IMR-90 (cell line): ENCODE data around the gene HELZ. TPM values are rescaled to one million over a fixed set of nuclear protein-coding genes. Genes with fewer than 3 reads are reported as not detected.
A peak's percentile ranks its signal among the peaks of the same experiment; 100 is the strongest.

Experiments used
- ATAC-seq: fragments of 200-7000 bp; cut with Tn5 transposase; 2 replicates; pipeline ENCODE4 v1.9.1; 2020; ENCODE audit warnings: low read depth, mild to moderate bottlenecking, moderate library complexity
- BruUV-seq: library from RNA; stranded (reverse); fragments of 400-500 nt; replicated peaks from 2 replicates; lab custom pipeline; 2021; lab: Mats Ljungman, UMichigan
- CTCF ChIA-PET: fragments of 300-600 bp; formaldehyde crosslinking; extraction: SDS; loops from one replicate; lab custom pipeline; 2021; ENCODE audit warnings: antibody characterized with exemption; lab: Yijun Ruan, JAX
- POLR2A ChIA-PET: fragments of 300-600 bp; sonication (Branson Sonifier 250); formaldehyde crosslinking; loops from one replicate; lab custom pipeline; 2022; ENCODE audit warnings: antibody characterized with exemption; ENCODE audit not compliant: unreplicated experiment; lab: Charles Lee
- DNase-seq: peaks from one replicate; pipeline ENCODE4 v3.0.0; 2013
- H2AFZ ChIP-seq: replicated peaks from 2 replicates; pipeline ENCODE3; 2013; ENCODE audit warnings: low read length, mild to moderate bottlenecking; ENCODE audit not compliant: poor library complexity
- H2AK5ac ChIP-seq: 2 replicates; pipeline ENCODE4 v1.6.1; 2013; ENCODE audit warnings: low read depth, low read length, inconsistent platforms
- H2AK9ac ChIP-seq: replicated peaks from 2 replicates; pipeline ENCODE3; 2013; ENCODE audit warnings: mild to moderate bottlenecking, low read depth, low read length, moderate library complexity; ENCODE audit not compliant: poor library complexity
- H2BK120ac ChIP-seq: 2 replicates; pipeline ENCODE4 v1.6.1; 2013; ENCODE audit warnings: low read depth, low read length, inconsistent platforms
- H2BK15ac ChIP-seq: 3 replicates; pipeline ENCODE4 v1.6.1; 2013; ENCODE audit warnings: low read depth, low read length, inconsistent platforms
- H2BK20ac ChIP-seq: 2 replicates; pipeline ENCODE4 v1.6.1; 2013; ENCODE audit warnings: low read depth, mild to moderate bottlenecking, inconsistent platforms, low read length, moderate library complexity
- H2BK5ac ChIP-seq: 2 replicates; pipeline ENCODE4 v1.6.1; 2013; ENCODE audit warnings: mild to moderate bottlenecking, low read depth, low read length, inconsistent platforms; ENCODE audit not compliant: poor library complexity, severe bottlenecking
- H3K14ac ChIP-seq: replicated peaks from 2 replicates; pipeline ENCODE4 v1.6.1; 2013; ENCODE audit warnings: low read depth, low read length, inconsistent platforms
- H3K18ac ChIP-seq: 2 replicates; pipeline ENCODE4 v1.6.1; 2013; ENCODE audit warnings: low read depth, low read length, control low read depth
- H3K23ac ChIP-seq: 2 replicates; pipeline ENCODE4 v1.6.1; 2013; ENCODE audit warnings: low read depth, low read length, inconsistent platforms
- H3K27ac ChIP-seq: 2 replicates; pipeline ENCODE4 v1.5.1; 2013; ENCODE audit warnings: mild to moderate bottlenecking, control low read depth, low read length; ENCODE audit not compliant: insufficient read depth
- H3K27me3 ChIP-seq: 2 replicates; pipeline ENCODE4 v1.6.1; 2013; ENCODE audit warnings: low read length; ENCODE audit not compliant: control insufficient read depth, insufficient read depth
- H3K36me3 ChIP-seq: 2 replicates; pipeline ENCODE4 v1.6.1; 2013; ENCODE audit warnings: low read length, mixed read lengths; ENCODE audit not compliant: control insufficient read depth, insufficient read depth
- H3K4ac ChIP-seq: 2 replicates; pipeline ENCODE4 v1.6.1; 2013; ENCODE audit warnings: low read depth, low read length, inconsistent platforms
- H3K4me1 ChIP-seq: 2 replicates; pipeline ENCODE4 v1.6.1; 2013; ENCODE audit warnings: low read length, mixed read lengths; ENCODE audit not compliant: control insufficient read depth, insufficient read depth
- H3K4me2 ChIP-seq: 2 replicates; pipeline ENCODE4 v1.6.1; 2013; ENCODE audit warnings: low read depth, mild to moderate bottlenecking, control low read depth, low read length, moderate library complexity
- H3K4me3 ChIP-seq: 2 replicates; pipeline ENCODE4 v1.5.1; 2013; ENCODE audit warnings: low read depth, mild to moderate bottlenecking, control low read depth, low read length, moderate library complexity; ENCODE audit not compliant: insufficient read depth
- H3K56ac ChIP-seq: 2 replicates; pipeline ENCODE4 v1.6.1; 2013; ENCODE audit warnings: low read length, inconsistent platforms; ENCODE audit not compliant: insufficient read depth; ENCODE audit errors: extremely low read depth
- H3K79me1 ChIP-seq, 2 experiments: 2 replicates each; pipeline ENCODE4 v1.6.1; 2013; ENCODE audit warnings: low read length in 2 of 2, inconsistent platforms in 1 of 2, low read depth in 1 of 2
- H3K9ac ChIP-seq: 2 replicates; pipeline ENCODE4 v1.6.1; 2013; ENCODE audit warnings: low read depth, low read length, control low read depth
- H3K9me1 ChIP-seq: 2 replicates; pipeline ENCODE4 v1.6.1; 2013; ENCODE audit warnings: low read length, inconsistent platforms; ENCODE audit not compliant: insufficient read depth
- H3K9me3 ChIP-seq: 2 replicates; pipeline ENCODE4 v1.6.1; 2013; ENCODE audit warnings: low read length; ENCODE audit not compliant: control insufficient read depth, insufficient read depth
- H4K20me1 ChIP-seq: 2 replicates; pipeline ENCODE4 v1.6.1; 2013; ENCODE audit warnings: low read length, inconsistent platforms; ENCODE audit not compliant: insufficient read depth
- H4K5ac ChIP-seq: 2 replicates; pipeline ENCODE4 v1.6.1; 2013; ENCODE audit warnings: mild to moderate bottlenecking, low read depth, low read length, control low read depth
- H4K8ac ChIP-seq, 2 experiments: 2 replicates each; pipeline ENCODE4 v1.6.1; 2013; ENCODE audit warnings: low read depth in 2 of 2, low read length in 2 of 2, control low read depth in 1 of 2, inconsistent platforms in 1 of 2
- H4K91ac ChIP-seq: 2 replicates; pipeline ENCODE4 v1.6.1; 2013; ENCODE audit warnings: low read depth, low read length, inconsistent platforms; ENCODE audit not compliant: insufficient read depth
- MAZ ChIP-seq: IDR thresholded peaks from 2 replicates; pipeline ENCODE4 v1.6.1; 2012; ENCODE audit warnings: low read depth, mild to moderate bottlenecking, low read length, improper control_type of control experiment, moderate library complexity, borderline replicate concordance
- RFX5 ChIP-seq: IDR thresholded peaks from 2 replicates; pipeline ENCODE4 v1.8.0; 2012; ENCODE audit warnings: low read depth, mild to moderate bottlenecking, low read length, moderate library complexity
- WGBS, 2 experiments: methylation state at CpG; one replicate each; pipeline versions ENCODE4 v1.1.5 to v1.1.7; 2013; ENCODE audit warnings: missing lambda C conversion rate in 2 of 2; ENCODE audit not compliant: insufficient read length in 1 of 2; ENCODE audit errors: extremely low coverage in 2 of 2; 5-methylcytosine and 5-hydroxymethylcytosine counted together
- dilution Hi-C: fragments of 300-500 bp; cut with HindIII; formaldehyde crosslinking; loops from one replicate; pipeline ENCODE4 v1.14.3; 2018; ENCODE audit warnings: low sequenced_read_pairs; ENCODE audit not compliant: unreplicated experiment
- in situ Hi-C: fragments of 300-500 bp; cut with MboI; formaldehyde crosslinking; loops from 3 replicates; pipeline ENCODE4 v1.14.3; 2019; ENCODE audit warnings: low sequenced_read_pairs, inconsistent platforms, mixed read lengths
- intact Hi-C: fragments of 100-400 bp; cut with micrococcal nuclease; formaldehyde crosslinking; loops from 2 replicates; pipeline ENCODE4 v1.10.0; 2022
- polyA plus RNA-seq, 3 experiments: library from polyadenylated mRNA; depleted of rRNA; stranded (reverse); fragments of >200 nt; gene quantifications; 2 replicates each; pipeline ENCODE4 v1.2.3, GENCODE V29; 2012; ENCODE audit warnings: low replicate concordance in 1 of 3
- total RNA-seq: library from RNA; depleted of rRNA; stranded (reverse); fragments of >200 nt; gene quantifications from 2 replicates; pipeline ENCODE4 v1.2.3, GENCODE V29; 2012

HELZ gene
- total and polyA plus RNA-seq, 2 of the 4 experiments (the other 2 are of a cell fraction): 8.0 to 60.6 TPM

DNA sequence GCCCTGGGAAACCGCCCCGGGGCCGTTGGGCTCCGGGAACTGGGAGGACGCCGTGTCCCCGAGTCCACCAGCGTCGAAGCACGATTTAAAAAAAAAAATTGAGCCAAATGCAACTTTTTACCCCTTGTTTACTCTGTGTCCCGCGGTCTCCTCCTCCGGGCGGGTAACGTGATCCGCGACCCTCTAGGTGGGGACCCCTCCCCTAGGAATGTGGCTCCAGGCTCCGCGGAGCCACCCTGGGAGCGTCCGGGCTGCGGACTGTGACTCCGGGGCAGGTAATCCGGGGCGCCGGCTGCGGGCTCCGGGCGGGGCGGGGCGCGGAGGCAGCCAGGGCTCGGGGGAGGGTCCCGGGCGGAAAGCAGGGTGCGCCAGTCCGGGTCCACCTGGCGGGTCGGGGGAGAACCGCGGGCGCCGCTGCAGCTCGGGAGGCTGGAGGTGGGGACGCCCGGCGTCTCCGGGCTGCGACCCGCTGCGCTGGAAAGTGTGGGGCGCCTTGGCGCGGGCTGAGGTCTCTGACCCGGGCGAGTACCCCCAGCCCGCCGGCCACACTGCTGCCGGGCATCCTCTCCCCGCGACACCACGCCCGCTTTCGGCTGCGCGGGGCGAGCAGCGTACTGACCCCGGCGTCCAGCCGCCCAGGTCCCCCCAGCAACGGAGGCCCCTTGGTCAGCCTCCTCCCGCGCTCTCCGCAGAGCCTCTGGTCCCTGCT is 852 bp upstream of the HELZ start:
- Histone ChIP-seq H3K4ac (peak overlapping the region; percentile 74), H4K91ac (no peak overlapping the region; the same call in 1 of the 2 replicates), H2BK20ac (no peak overlapping the region), H3K27ac (peak overlapping the region; percentile 74), H3K56ac (peak overlapping the region; percentile 82; the same call in 1 of the 2 replicates), H3K36me3 (no peaks in the 10 kb centered on the region), H3K9me1 (0 out of 2 replicates have a peak, but pooled peaks cover 6% of the 10 kb centered on the region), H2AFZ (peak overlapping the region; percentile 97), H3K23ac (peak overlapping the region; percentile 89), H3K9ac (peak overlapping the region; percentile 76), H2BK5ac (peak overlapping the region; percentile 86), H3K4me1 (no peaks in the 10 kb centered on the region; the same call in 1 of the 2 replicates), H3K27me3 (no peaks in the 10 kb centered on the region), H2AK9ac (peak overlapping the region; percentile 95), H4K5ac (no peak overlapping the region; the same call in 1 of the 2 replicates), H4K8ac (peak overlapping the region in 1 of 2 experiments; percentile 75; a peak in 1 of 4 replicates), H3K79me1 (peaks cover 10 to 18% of the 10 kb centered on the region in 2 experiments; a peak in 3 of 4 replicates), H4K20me1 (peaks cover 9% of the 10 kb centered on the region; the same call in 1 of the 2 replicates), H2BK120ac (peak overlapping the region; percentile 37), H3K4me2 (peak overlapping the region; percentile 87), H2BK15ac (no peak overlapping the region), H3K9me3 (no peaks in the 10 kb centered on the region), H3K18ac (no peak overlapping the region; the same call in 1 of the 2 replicates), H3K4me3 (peak overlapping the region; percentile 83), H2AK5ac (no peak overlapping the region), H3K14ac (no peak overlapping the region; the same call in 1 of the 2 replicates)
- WGBS, 2 experiments: 1% methylated on average over 14 of the region's 75 CpGs; no CpG with 5 or more reads in 1 of the 2 experiments
- ChIA-PET CTCF (no interaction called here), POLR2A (no interaction called here)
- in situ Hi-C loops (no loop called here), intact Hi-C loops (no loop called here), dilution Hi-C loops (no loop called here)
- peak; percentile 27 for ATAC-seq
- TF ChIP-seq RFX5 (no peak), MAZ (peak; percentile 92)
- DNase-seq: no peak
- BruUV-seq: no TSS peak
